ENCODE data around the gene KCP. TPM values are rescaled to one million over a fixed set of nuclear protein-coding genes. Genes with fewer than 3 reads are reported as not detected.

The KCP gene
- total RNA-seq, 1 experiment from 2014 or later: 0.68 TPM

GRCh38 chr7:128954150-128954549, 43.6 kb upstream of the KCP start:
- intact Hi-C loops (cut with micrococcal nuclease): no loop called here
- H3K4me1 Mint-ChIP-seq (ENCODE audit: insufficient read depth, unreplicated experiment): no peaks in the 10 kb centered on the region

GRCh38 chr7:128951296-128951695, 40.8 kb upstream of the KCP start:
- DNase-seq (ENCODE audit: unreplicated experiment): no peak
- Mint-ChIP-seq H3K36me3 (ENCODE audit: insufficient read depth, unreplicated experiment) (peaks cover 43% of the 10 kb centered on the region), H3K4me1 (ENCODE audit: insufficient read depth, unreplicated experiment) (no peaks in the 10 kb centered on the region), H3K9me3 (ENCODE audit: unreplicated experiment) (no peaks in the 10 kb centered on the region), H3K27me3 (ENCODE audit: insufficient read depth, unreplicated experiment) (no peaks in the 10 kb centered on the region), H3K27ac (ENCODE audit: low read depth, unreplicated experiment) (no peak overlapping the region), H3K4me3 (ENCODE audit: unreplicated experiment) (no peak overlapping the region)
- POLR2A ChIA-PET: no interaction called here
- TF ChIP-seq CTCF (IDR thresholded peaks at IDR 0.05; ENCODE audit: unreplicated experiment): no peak
- no TSS peak for BruUV-seq (replicated peaks)
- CTCF ChIA-PET: no interaction called here
- intact Hi-C loops (cut with micrococcal nuclease): no loop called here

More at GRCh38 chr7:128954150-128954549, 43.6 kb upstream of the KCP start:
- POLR2A ChIA-PET: interaction anchor here (0.6 to 1.3 kb wide), 3 partner anchors 16 to 410 kb away, joined by 3 to 4 read pairs (median 3); partner anchors contain the start of gene IRF5
- H3K36me3 Mint-ChIP-seq (ENCODE audit: insufficient read depth, unreplicated experiment): peaks cover 60% of the 10 kb centered on the region
- no TSS peak for BruUV-seq (replicated peaks)
- no peak for TF ChIP-seq CTCF (IDR thresholded peaks at IDR 0.05; ENCODE audit: unreplicated experiment)
- H3K4me3 Mint-ChIP-seq (ENCODE audit: unreplicated experiment): no peak overlapping the region
- no peaks in the 10 kb centered on the region for H3K9me3 Mint-ChIP-seq (ENCODE audit: unreplicated experiment)
- no peaks in the 10 kb centered on the region for H3K27me3 Mint-ChIP-seq (ENCODE audit: insufficient read depth, unreplicated experiment)
- no peak for DNase-seq (ENCODE audit: unreplicated experiment)
- H3K27ac Mint-ChIP-seq (ENCODE audit: low read depth, unreplicated experiment): no peak overlapping the region
- CTCF ChIA-PET: interaction anchor here (0.6 to 1.0 kb wide), 2 partner anchors 18 to 137 kb away, joined by 3 read pairs; no protein-coding TSS in a partner anchor

- ChIA-PET POLR2A (interaction anchor here (0.8 to 1.2 kb wide), 3 partner anchors 10 to 52 kb away, joined by 3 to 5 read pairs (median 3); no protein-coding TSS in a partner anchor), CTCF (interaction anchor here (1.0 to 3.1 kb wide), 2 partner anchors 9 to 142 kb away, joined by 3 to 10 read pairs; no protein-coding TSS in a partner anchor)
- Mint-ChIP-seq H3K27ac (ENCODE audit: low read depth, unreplicated experiment) (no peak overlapping the region), H3K36me3 (ENCODE audit: insufficient read depth, unreplicated experiment) (peaks cover 22% of the 10 kb centered on the region), H3K4me3 (ENCODE audit: unreplicated experiment) (no peak overlapping the region), H3K27me3 (ENCODE audit: insufficient read depth, unreplicated experiment) (no peaks in the 10 kb centered on the region), H3K4me1 (ENCODE audit: insufficient read depth, unreplicated experiment) (no peaks in the 10 kb centered on the region), H3K9me3 (ENCODE audit: unreplicated experiment) (no peaks in the 10 kb centered on the region)
- intact Hi-C loops (cut with micrococcal nuclease): no loop called here
- BruUV-seq (replicated peaks): no TSS peak
- no peak for TF ChIP-seq CTCF (IDR thresholded peaks at IDR 0.05; ENCODE audit: unreplicated experiment)
- DNase-seq (ENCODE audit: unreplicated experiment): no peak
Observed at GRCh38 chr7:128948976-128949760, 38.7 kb upstream of the KCP start.

- Mint-ChIP-seq H3K4me1 (ENCODE audit: insufficient read depth, unreplicated experiment) (no peaks in the 10 kb centered on the region), H3K4me3 (ENCODE audit: unreplicated experiment) (no peak overlapping the region), H3K36me3 (ENCODE audit: insufficient read depth, unreplicated experiment) (peaks cover 17% of the 10 kb centered on the region), H3K27ac (ENCODE audit: low read depth, unreplicated experiment) (no peak overlapping the region), H3K27me3 (ENCODE audit: insufficient read depth, unreplicated experiment) (no peaks in the 10 kb centered on the region), H3K9me3 (ENCODE audit: unreplicated experiment) (no peaks in the 10 kb centered on the region)
- no TSS peak for BruUV-seq (replicated peaks)
- CTCF ChIA-PET: interaction anchor here (0.5 to 3.1 kb wide), 2 partner anchors 143 to 144 kb away, joined by 3 to 10 read pairs; no protein-coding TSS in a partner anchor
- no peak for TF ChIP-seq CTCF (IDR thresholded peaks at IDR 0.05; ENCODE audit: unreplicated experiment)
- POLR2A ChIA-PET: interaction anchor here (0.8 to 1.5 kb wide), 4 partner anchors 9 to 107 kb away, joined by 3 to 8 read pairs (median 5); partner anchors contain the start of gene TNPO3
- intact Hi-C loops (cut with micrococcal nuclease): no loop called here
- DNase-seq (ENCODE audit: unreplicated experiment): no peak
Observed at GRCh38 chr7:128948312-128948973, 37.9 kb upstream of the KCP start.
